Measurements from ENCODE around the gene CFAP61.
A peak's percentile ranks its signal among the peaks of the same experiment; 100 is the strongest.

DNA sequence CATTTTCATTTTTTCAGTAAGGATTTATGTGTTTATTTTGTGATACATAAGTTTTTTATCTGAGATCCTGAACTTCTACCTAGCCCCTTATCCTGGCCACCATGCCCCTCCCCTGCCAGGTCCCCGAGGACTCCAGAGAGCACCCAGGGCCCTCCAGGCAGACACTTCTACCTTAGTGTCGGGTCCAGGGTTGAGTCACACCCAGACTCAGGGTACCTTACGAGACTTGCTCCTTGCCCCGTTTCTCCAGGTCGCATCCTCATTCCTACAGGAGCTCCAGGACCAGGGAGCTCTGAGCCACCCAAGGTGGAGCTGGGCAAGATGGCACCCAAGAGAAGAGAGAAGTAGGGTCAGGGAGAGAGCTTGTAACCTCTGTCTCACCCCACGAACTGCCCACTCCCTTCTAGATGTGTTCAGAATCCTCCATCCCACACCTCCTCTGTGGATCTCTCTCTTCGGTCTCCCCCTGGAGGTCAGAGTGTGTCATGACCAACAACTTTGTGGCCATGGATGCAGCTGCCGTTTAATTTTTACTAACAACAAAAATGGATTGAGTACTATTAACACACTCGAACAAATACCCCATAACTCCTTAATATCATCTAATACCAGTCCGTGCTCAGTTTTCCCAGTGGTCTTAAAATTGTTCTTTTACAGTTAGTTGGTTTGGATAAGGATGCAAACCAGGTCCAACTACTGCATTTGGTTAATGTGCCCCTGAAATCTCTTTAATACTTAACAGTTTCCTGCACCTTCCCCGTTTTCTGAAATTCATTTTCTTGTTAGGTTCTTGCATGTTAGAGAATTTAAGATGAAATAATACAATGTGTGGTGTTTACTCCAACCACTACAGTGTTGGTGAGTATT is 185.0 kb downstream of the CFAP61 start:
- TF ChIP-seq, protein P1, sequence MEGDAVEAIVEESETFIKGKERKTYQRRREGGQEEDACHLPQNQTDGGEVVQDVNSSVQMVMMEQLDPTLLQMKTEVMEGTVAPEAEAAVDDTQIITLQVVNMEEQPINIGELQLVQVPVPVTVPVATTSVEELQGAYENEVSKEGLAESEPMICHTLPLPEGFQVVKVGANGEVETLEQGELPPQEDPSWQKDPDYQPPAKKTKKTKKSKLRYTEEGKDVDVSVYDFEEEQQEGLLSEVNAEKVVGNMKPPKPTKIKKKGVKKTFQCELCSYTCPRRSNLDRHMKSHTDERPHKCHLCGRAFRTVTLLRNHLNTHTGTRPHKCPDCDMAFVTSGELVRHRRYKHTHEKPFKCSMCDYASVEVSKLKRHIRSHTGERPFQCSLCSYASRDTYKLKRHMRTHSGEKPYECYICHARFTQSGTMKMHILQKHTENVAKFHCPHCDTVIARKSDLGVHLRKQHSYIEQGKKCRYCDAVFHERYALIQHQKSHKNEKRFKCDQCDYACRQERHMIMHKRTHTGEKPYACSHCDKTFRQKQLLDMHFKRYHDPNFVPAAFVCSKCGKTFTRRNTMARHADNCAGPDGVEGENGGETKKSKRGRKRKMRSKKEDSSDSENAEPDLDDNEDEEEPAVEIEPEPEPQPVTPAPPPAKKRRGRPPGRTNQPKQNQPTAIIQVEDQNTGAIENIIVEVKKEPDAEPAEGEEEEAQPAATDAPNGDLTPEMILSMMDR (IDR thresholded peaks at IDR 0.05 in 8 of 11, conservative IDR thresholded peaks at IDR 0.05 in 3 of 11): peak in 10 of 11 experiments; percentile 14 to 64 (median 51)
- TF ChIP-seq POLR2AphosphoS5 (IDR thresholded peaks at IDR 0.05) (no peak), POLR2A (IDR thresholded peaks at IDR 0.05) (no peak)
